Tibial nerve (tissue), 4 donors: Measurements from ENCODE around the gene OPCML. TPM values are rescaled to one million over a fixed set of nuclear protein-coding genes. Genes with fewer than 3 reads are reported as not detected.

Experiments
- DNase-seq, 2 donors: peaks; one replicate each; pipeline ENCODE4 v3.0.0-alpha.2; 2019; ENCODE audit warnings: low spot score in 2 of 2
- H3K27ac ChIP-seq, 4 donors: fragments of 200-600 bp; sonication (generic) in 3 of 4; one replicate each; pipeline ENCODE4 v1.5.1; 2017 to 2019; ENCODE audit warnings: mild to moderate bottlenecking in 1 of 4
- H3K27me3 ChIP-seq, 2 donors: fragments of 200-600 bp; sonication (generic) in 1 of 2; one replicate each; pipeline versions ENCODE4 v1.5.1 to v1.6.0; 2017 to 2019
- H3K36me3 ChIP-seq, 3 donors: fragments of 200-600 bp; sonication (generic); one replicate each; pipeline ENCODE4 v1.5.1; 2018 to 2019
- H3K4me1 ChIP-seq, 4 donors: fragments of 200-600 bp; sonication (generic) in 3 of 4; one replicate each; pipeline ENCODE4 v1.5.1; 2017 to 2019
- H3K4me3 ChIP-seq, 4 donors: fragments of 200-600 bp; sonication (generic) in 3 of 4; one replicate each; pipeline ENCODE4 v1.5.1; 2017 to 2019; ENCODE audit warnings: mild to moderate bottlenecking in 1 of 4, moderate library complexity in 1 of 4
- H3K9me3 ChIP-seq, 4 donors: fragments of 200-600 bp; sonication (generic) in 3 of 4; one replicate each; pipeline ENCODE4 v1.5.1; 2017 to 2019
- CTCF ChIP-seq, 5 experiments: fragments of 200-600 bp in 3 of 5; fragments of 450-650 bp in 2 of 5; sonication (generic) in 3 of 5; IDR thresholded peaks; one replicate each; pipeline ENCODE4 v1.5.1; 2016 to 2019; ENCODE audit warnings: antibody characterized with exemption in 5 of 5, mild to moderate bottlenecking in 3 of 5, moderate library complexity in 2 of 5
- EP300 ChIP-seq, 2 donors: sonication (generic); formaldehyde crosslinking; IDR thresholded peaks; one replicate each; pipeline ENCODE4 v1.6.1; 2017; ENCODE audit warnings: antibody characterized with exemption in 2 of 2, mild to moderate bottlenecking in 1 of 2
- POLR2A ChIP-seq, 2 donors: fragments of 450-650 bp; IDR thresholded peaks; one replicate each; pipeline ENCODE4 v1.6.1; 2017; ENCODE audit warnings: antibody characterized with exemption in 2 of 2, mild to moderate bottlenecking in 2 of 2, moderate library complexity in 2 of 2
- WGBS, 2 donors: methylation state at CpG; one replicate each; pipeline ENCODE4 v1.1.5; 2018; 5-methylcytosine and 5-hydroxymethylcytosine counted together
- total RNA-seq, 4 donors: library from RNA; depleted of rRNA; stranded (reverse); fragments of >200 nt; gene quantifications; one replicate each; pipeline ENCODE4 v1.1.0, GENCODE V29; 2016

Gene OPCML
- total RNA-seq, 4 donors from 2014 or later: 1.0 to 10.8 (median 1.9) TPM

- Histone ChIP-seq H3K4me1 (no peaks in the 10 kb centered on the region), H3K36me3 (no peaks in the 10 kb centered on the region), H3K9me3 (no peaks in the 10 kb centered on the region), H3K27ac (no peak overlapping the region), H3K27me3 (no peaks in the 10 kb centered on the region), H3K4me3 (no peak overlapping the region)
- WGBS, 2 donors: 50 to 64% methylated on average over 1 of the region's 1 CpG
- TF ChIP-seq EP300 (IDR thresholded peaks at IDR 0.05) (no peak), CTCF (IDR thresholded peaks at IDR 0.05) (no peak), POLR2A (IDR thresholded peaks at IDR 0.05) (no peak)
- DNase-seq: no peak
Observed at GRCh38 chr11:133425245-133425644, 107.1 kb downstream of the OPCML start.

- Histone ChIP-seq H3K4me3 (no peak overlapping the region), H3K27ac (no peak overlapping the region), H3K36me3 (no peaks in the 10 kb centered on the region), H3K4me1 (no peaks in the 10 kb centered on the region), H3K9me3 (no peaks in the 10 kb centered on the region), H3K27me3 (no peaks in the 10 kb centered on the region)
- TF ChIP-seq POLR2A (IDR thresholded peaks at IDR 0.05): no peak
- no peak for TF ChIP-seq CTCF (IDR thresholded peaks at IDR 0.05)
- no peak for TF ChIP-seq EP300 (IDR thresholded peaks at IDR 0.05)
- DNase-seq: no peak
Observed at GRCh38 chr11:133418218-133418617, 114.1 kb downstream of the OPCML start.

- no peaks in the 10 kb centered on the region for H3K4me1 ChIP-seq
- no peaks in the 10 kb centered on the region for H3K9me3 ChIP-seq
- no peak overlapping the region for H3K4me3 ChIP-seq
- no peaks in the 10 kb centered on the region for H3K36me3 ChIP-seq
- WGBS, 2 donors: 81 to 82% methylated on average over 6 of the region's 6 CpGs
- no peak for DNase-seq
- no peak overlapping the region for H3K27ac ChIP-seq
- TF ChIP-seq CTCF (IDR thresholded peaks at IDR 0.05) (no peak), EP300 (IDR thresholded peaks at IDR 0.05) (no peak), POLR2A (IDR thresholded peaks at IDR 0.05) (no peak)
- no peaks in the 10 kb centered on the region for H3K27me3 ChIP-seq
Observed at GRCh38 chr11:133414506-133414905, 117.8 kb downstream of the OPCML start.

- Histone ChIP-seq H3K4me3 (no peak overlapping the region), H3K27me3 (no peaks in the 10 kb centered on the region), H3K27ac (no peak overlapping the region), H3K4me1 (no peaks in the 10 kb centered on the region), H3K9me3 (no peaks in the 10 kb centered on the region), H3K36me3 (no peaks in the 10 kb centered on the region)
- 75 to 79% methylated on average over 3 of the region's 3 CpGs for WGBS, 2 donors
- no peak for DNase-seq
- TF ChIP-seq POLR2A (IDR thresholded peaks at IDR 0.05) (no peak), EP300 (IDR thresholded peaks at IDR 0.05) (no peak), CTCF (IDR thresholded peaks at IDR 0.05) (no peak)
Observed at GRCh38 chr11:133413703-133414102, 118.6 kb downstream of the OPCML start.

- Histone ChIP-seq H3K27ac (no peak overlapping the region), H3K4me3 (no peak overlapping the region), H3K9me3 (no peaks in the 10 kb centered on the region), H3K36me3 (no peaks in the 10 kb centered on the region), H3K27me3 (no peaks in the 10 kb centered on the region), H3K4me1 (peaks cover 0 to 3% (median 0%) of the 10 kb centered on the region in 4 donors)
- 81 to 83% methylated on average over 5 of the region's 5 CpGs for WGBS, 2 donors
- TF ChIP-seq CTCF (IDR thresholded peaks at IDR 0.05) (no peak), POLR2A (IDR thresholded peaks at IDR 0.05) (no peak), EP300 (IDR thresholded peaks at IDR 0.05) (no peak)
- DNase-seq: no peak
Observed at GRCh38 chr11:133409799-133410198, 122.5 kb downstream of the OPCML start.
